GM12892 (cell line): ENCODE data around the gene LRRC38.
"Not testable (repeated sequence)": the region's sequence is repeated elsewhere in the genome, so short reads cannot be mapped to it uniquely, and the experiment has no call there.

Experiments
- DNase-seq: peaks from one replicate; pipeline ENCODE4 v3.0.0; 2011; ENCODE audit not compliant: insufficient read length
- FAIRE-seq: peaks from 2 replicates; lab custom pipeline; 2011; peaks lifted over from hg19 to GRCh38; lab: Jason Lieb, UNC
- POLR2A ChIP-seq: IDR thresholded peaks from 2 replicates; pipeline ENCODE4 v1.6.1; 2011; ENCODE audit warnings: low read depth, low read length, control low read depth
- POLR2AphosphoS5 ChIP-seq: IDR thresholded peaks from 2 replicates; pipeline ENCODE4 v1.6.1; 2011; ENCODE audit warnings: low read depth, low read length, control low read depth
- TAF1 ChIP-seq: IDR thresholded peaks from 2 replicates; pipeline ENCODE4 v1.6.1; 2011; ENCODE audit warnings: low read depth, mild to moderate bottlenecking, control low read depth, low read length, borderline replicate concordance

LRRC38 gene

GRCh38 chr1:13451399-13451965, 62.3 kb downstream of the LRRC38 start:
- DNase-seq (no peak), FAIRE-seq (no peak)
- no peak for TF ChIP-seq POLR2A
- no peak for TF ChIP-seq POLR2AphosphoS5
- no peak for TF ChIP-seq TAF1

GRCh38 chr1:13450204-13450603, 63.6 kb downstream of the LRRC38 start:
- FAIRE-seq (no peak), DNase-seq (no peak)
- TF ChIP-seq POLR2A (no peak), TAF1 (no peak), POLR2AphosphoS5 (no peak)

DNA sequence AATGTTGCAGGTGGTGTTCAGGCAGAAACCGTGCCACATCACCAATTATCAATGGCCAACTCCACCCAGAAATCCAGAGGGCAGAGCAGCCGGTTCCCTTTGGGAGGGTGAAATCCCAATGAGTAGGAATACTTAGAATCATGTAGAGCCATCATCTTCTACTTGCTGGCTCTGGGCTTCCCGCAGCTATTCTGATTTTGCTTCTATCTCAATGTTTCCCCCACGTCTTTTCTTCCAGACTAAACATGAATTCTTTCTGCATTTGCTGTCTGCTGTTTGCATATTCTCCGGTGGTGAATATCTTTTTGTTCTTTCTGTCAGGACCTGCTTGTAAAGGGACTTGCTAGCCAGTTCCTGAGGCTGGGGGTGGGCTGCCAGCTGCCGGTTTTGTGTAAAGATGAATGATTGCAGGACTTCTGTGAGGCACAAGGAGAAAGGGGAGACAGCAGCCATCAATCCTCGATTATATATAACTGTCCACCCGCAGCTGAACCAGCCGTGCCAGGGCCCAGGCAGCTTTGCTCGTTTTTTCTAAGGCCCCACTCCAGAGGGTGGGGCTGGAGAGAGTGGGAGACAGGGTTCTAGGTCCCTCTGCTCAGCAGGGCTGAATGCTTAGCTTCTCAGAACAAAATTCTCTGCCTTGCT, 70.3 kb downstream of the LRRC38 start:
- FAIRE-seq (no peak), DNase-seq (no peak)
- TF ChIP-seq POLR2A (no peak), TAF1 (no peak), POLR2AphosphoS5 (no peak)

GRCh38 chr1:13439104-13439783, 74.6 kb downstream of the LRRC38 start:
- not testable (repeated sequence) for FAIRE-seq, DNase-seq

- TF ChIP-seq POLR2A (no peak), POLR2AphosphoS5 (no peak), TAF1 (no peak)
- DNase-seq (no peak), FAIRE-seq (no peak)
Measured at GRCh38 chr1:13435458-13435857, 78.3 kb downstream of the LRRC38 start.

GRCh38 chr1:13433694-13434358, 80.0 kb downstream of the LRRC38 start:
- not testable (repeated sequence) for FAIRE-seq, DNase-seq

DNA sequence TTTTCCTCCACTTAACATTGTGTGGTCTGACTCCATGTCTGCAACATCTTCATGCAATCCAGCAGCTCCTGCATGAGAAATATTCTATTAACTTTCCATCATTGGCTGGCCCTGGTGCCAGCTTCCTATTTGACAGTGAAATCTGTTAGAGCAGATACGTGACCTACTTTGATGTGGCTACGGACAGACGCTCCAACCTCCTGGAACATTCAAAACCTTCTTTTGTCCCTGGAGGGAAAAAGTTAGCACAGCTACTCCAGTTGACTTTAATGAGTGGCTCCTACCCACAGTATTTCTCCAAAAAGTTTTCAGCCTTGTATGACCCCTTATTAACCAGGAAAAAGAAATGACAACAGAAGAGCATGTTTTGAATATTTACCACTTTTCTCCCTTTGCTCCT, 81.6 kb downstream of the LRRC38 start:
- no peak for FAIRE-seq
- DNase-seq: no peak
- TF ChIP-seq POLR2A (no peak), TAF1 (no peak), POLR2AphosphoS5 (no peak)

- FAIRE-seq (no peak), DNase-seq (no peak)
- no peak for TF ChIP-seq POLR2AphosphoS5
- no peak for TF ChIP-seq POLR2A
- no peak for TF ChIP-seq TAF1
Measured at GRCh38 chr1:13430495-13430894, 83.3 kb downstream of the LRRC38 start.
